GM18858 (cell line): ENCODE measurements around the gene PCDHB8.
"Not testable (repeated sequence)": the region's sequence is repeated elsewhere in the genome, so short reads cannot be mapped to it uniquely, and the experiment has no call there.

Source experiments
- ATAC-seq: cut with Tn5 transposase; IDR thresholded peaks from one replicate; pipeline ENCODE4 v1.9.1; 2021; ENCODE audit not compliant: unreplicated experiment

The PCDHB8 gene

GRCh38 chr5:141177577-141178191, at the start of gene PCDHB8:
PCDHB8 (plus strand) TSS chr5:141177790; CDS start chr5:141178035, 245 bp downstream.
- not testable (repeated sequence) for ATAC-seq

- ATAC-seq, result no peak
Observed at GRCh38 chr5:141135030-141135717, 42.4 kb upstream of the PCDHB8 start, which contains the start of gene PCDHB5. PCDHB5 (plus strand) TSS chr5:141135206; CDS start chr5:141135435, 229 bp downstream.

GRCh38 chr5:141135718-141136266, 41.8 kb upstream of the PCDHB8 start:
- no peak for ATAC-seq

- not testable (repeated sequence) for ATAC-seq
Observed at GRCh38 chr5:141137346-141137745, 40.2 kb upstream of the PCDHB8 start.

GRCh38 chr5:141149812-141150211, 27.8 kb upstream of the PCDHB8 start, which contains the start of gene PCDHB6:
PCDHB6 (plus strand) TSS chr5:141150057; CDS start chr5:141150258, 201 bp downstream.
- ATAC-seq, result no peak

- ATAC-seq, result no peak
Observed at GRCh38 chr5:141150224-141150992, 27.2 kb upstream of the PCDHB8 start.

GRCh38 chr5:141150993-141151325, 26.6 kb upstream of the PCDHB8 start:
- ATAC-seq, result no peak

- ATAC-seq, result not testable (repeated sequence)
Observed at GRCh38 chr5:141151632-141152031, 26.0 kb upstream of the PCDHB8 start.

- not testable (repeated sequence) for ATAC-seq
Observed at GRCh38 chr5:141152096-141152495, 25.5 kb upstream of the PCDHB8 start.

- ATAC-seq, result no peak
Observed at GRCh38 chr5:141155540-141156374, 21.8 kb upstream of the PCDHB8 start.

GRCh38 chr5:141157356-141157755, 20.2 kb upstream of the PCDHB8 start:
- not testable (repeated sequence) for ATAC-seq

GRCh38 chr5:141157901-141158300, 19.7 kb upstream of the PCDHB8 start:
- ATAC-seq, result not testable (repeated sequence)

- ATAC-seq, result no peak
Observed at GRCh38 chr5:141172381-141173204, 5.0 kb upstream of the PCDHB8 start, which contains the start of gene PCDHB7. PCDHB7 (plus strand) TSS chr5:141172644; CDS start chr5:141172836, 192 bp downstream.

GRCh38 chr5:141174291-141175104, 3.1 kb upstream of the PCDHB8 start:
- not testable (repeated sequence) for ATAC-seq

GRCh38 chr5:141175933-141176332, 1.7 kb upstream of the PCDHB8 start:
- ATAC-seq, result no peak

- not testable (repeated sequence) for ATAC-seq
Observed at GRCh38 chr5:141179371-141179770, 1.8 kb downstream of the PCDHB8 start.

- not testable (repeated sequence) for ATAC-seq
Observed at GRCh38 chr5:141179876-141180275, 2.3 kb downstream of the PCDHB8 start.

- ATAC-seq, result no peak
Observed at GRCh38 chr5:141180313-141180712, 2.7 kb downstream of the PCDHB8 start.

- no peak for ATAC-seq
Observed at GRCh38 chr5:141182248-141182647, 4.7 kb downstream of the PCDHB8 start, which contains the start of gene PCDHB16. PCDHB16 (plus strand) TSS chr5:141182387; CDS start chr5:141182560, 173 bp downstream.
